ENCODE data around the gene PHYH. TPM values are rescaled to one million over a fixed set of nuclear protein-coding genes. Genes with fewer than 3 reads are reported as not detected.

The PHYH gene
- total and polyA plus RNA-seq, 5 donors = 70.7 to 138 (median 89.1) TPM

- ATAC-seq (peak; percentile 69 to 76), DNase-seq (peak; percentile 41 to 71 (median 69))
- intact Hi-C loops (cut with DNase I) = no loop called here
- Histone ChIP-seq H3K27me3 (ENCODE audit: control insufficient read depth, insufficient read depth) (no peaks in the 10 kb centered on the region), H3K4me3 (ENCODE audit: low read length) (peak overlapping the region; percentile 2), H3K4me1 (ENCODE audit: control insufficient read depth, insufficient read depth, low read length) (peaks cover 2% of the 10 kb centered on the region), H3K9me3 (ENCODE audit: control insufficient read depth, low read length) (no peaks in the 10 kb centered on the region), H3K27ac (ENCODE audit: low read length) (no peak overlapping the region)
- WGBS = 28% methylated on average over 14 of the region's 14 CpGs
Measured at GRCh38 chr10:13271552-13272163, 28.2 kb downstream of the PHYH start.

- no peak overlapping the region for H3K27ac ChIP-seq (ENCODE audit: low read length)
Measured at GRCh38 chr10:13270877-13271551, 28.9 kb downstream of the PHYH start.

GRCh38 chr10:13268841-13269240 is 31.0 kb downstream of the PHYH start:
- H3K27ac ChIP-seq (ENCODE audit: low read length) = no peak overlapping the region
- DNase-seq = no peak
- no peaks in the 10 kb centered on the region for H3K9me3 ChIP-seq (ENCODE audit: control insufficient read depth, low read length)
- no peak for ATAC-seq
- H3K4me3 ChIP-seq (ENCODE audit: low read length) = no peak overlapping the region
- H3K27me3 ChIP-seq (ENCODE audit: control insufficient read depth, insufficient read depth) = no peaks in the 10 kb centered on the region
- intact Hi-C loops (cut with DNase I) = no loop called here
- WGBS = 48% methylated on average over 3 of the region's 3 CpGs
- H3K4me1 ChIP-seq (ENCODE audit: control insufficient read depth, insufficient read depth, low read length) = peaks cover 2% of the 10 kb centered on the region

More at GRCh38 chr10:13270877-13271551, 28.9 kb downstream of the PHYH start:
- DNase-seq (no peak), ATAC-seq (peak; percentile 62 to 71)
- H3K4me3 ChIP-seq (ENCODE audit: low read length) = no peak overlapping the region
- H3K4me1 ChIP-seq (ENCODE audit: control insufficient read depth, insufficient read depth, low read length) = peaks cover 2% of the 10 kb centered on the region
- intact Hi-C loops (cut with DNase I) = no loop called here
- 79% methylated on average over 9 of the region's 9 CpGs for WGBS
- H3K9me3 ChIP-seq (ENCODE audit: control insufficient read depth, low read length) = no peaks in the 10 kb centered on the region
- H3K27me3 ChIP-seq (ENCODE audit: control insufficient read depth, insufficient read depth) = no peaks in the 10 kb centered on the region

GRCh38 chr10:13268310-13268709 is 31.6 kb downstream of the PHYH start:
- peaks cover 2% of the 10 kb centered on the region for H3K4me1 ChIP-seq (ENCODE audit: control insufficient read depth, insufficient read depth, low read length)
- no peak overlapping the region for H3K27ac ChIP-seq (ENCODE audit: low read length)
- 96% methylated on average over 4 of the region's 4 CpGs for WGBS
- DNase-seq (no peak), ATAC-seq (no peak)
- no peaks in the 10 kb centered on the region for H3K9me3 ChIP-seq (ENCODE audit: control insufficient read depth, low read length)
- no peak overlapping the region for H3K4me3 ChIP-seq (ENCODE audit: low read length)
- H3K27me3 ChIP-seq (ENCODE audit: control insufficient read depth, insufficient read depth) = no peaks in the 10 kb centered on the region
- intact Hi-C loops (cut with DNase I) = no loop called here

- H3K9me3 ChIP-seq (ENCODE audit: control insufficient read depth, low read length) = no peaks in the 10 kb centered on the region
- no peaks in the 10 kb centered on the region for H3K4me1 ChIP-seq (ENCODE audit: control insufficient read depth, insufficient read depth, low read length)
- intact Hi-C loops (cut with DNase I) = no loop called here
- H3K4me3 ChIP-seq (ENCODE audit: low read length) = no peak overlapping the region
- WGBS = 85% methylated on average over 7 of the region's 7 CpGs
- ATAC-seq = no peak
- DNase-seq = no peak
- no peaks in the 10 kb centered on the region for H3K27me3 ChIP-seq (ENCODE audit: control insufficient read depth, insufficient read depth)
- no peak overlapping the region for H3K27ac ChIP-seq (ENCODE audit: low read length)
Measured at GRCh38 chr10:13263591-13263990, 36.3 kb downstream of the PHYH start.

GRCh38 chr10:13262433-13262832 is 37.4 kb downstream of the PHYH start:
- ATAC-seq (no peak), DNase-seq (no peak)
- Histone ChIP-seq H3K27ac (ENCODE audit: low read length) (no peak overlapping the region), H3K9me3 (ENCODE audit: control insufficient read depth, low read length) (no peaks in the 10 kb centered on the region), H3K27me3 (ENCODE audit: control insufficient read depth, insufficient read depth) (no peaks in the 10 kb centered on the region), H3K4me3 (ENCODE audit: low read length) (no peak overlapping the region), H3K4me1 (ENCODE audit: control insufficient read depth, insufficient read depth, low read length) (no peaks in the 10 kb centered on the region)
- intact Hi-C loops (cut with DNase I) = no loop called here
- WGBS = 94% methylated on average over 1 of the region's 1 CpG

GRCh38 chr10:13257621-13258140 is 42.2 kb downstream of the PHYH start:
- Histone ChIP-seq H3K9me3 (ENCODE audit: control insufficient read depth, low read length) (no peaks in the 10 kb centered on the region), H3K27ac (ENCODE audit: low read length) (no peak overlapping the region), H3K4me1 (ENCODE audit: control insufficient read depth, insufficient read depth, low read length) (no peaks in the 10 kb centered on the region), H3K27me3 (ENCODE audit: control insufficient read depth, insufficient read depth) (no peaks in the 10 kb centered on the region), H3K4me3 (ENCODE audit: low read length) (no peak overlapping the region)
- intact Hi-C loops (cut with DNase I) = no loop called here
- no peak for DNase-seq
- ATAC-seq = no peak
- WGBS = 69% methylated on average over 5 of the region's 5 CpGs

- whole genome bisulfite sequencing = 90% methylated on average over 2 of the region's 2 CpGs
- DNase-seq (no peak), ATAC-seq (no peak)
- Histone ChIP-seq H3K27ac (ENCODE audit: low read length) (no peak overlapping the region), H3K4me3 (ENCODE audit: low read length) (no peak overlapping the region), H3K27me3 (ENCODE audit: control insufficient read depth, insufficient read depth) (no peaks in the 10 kb centered on the region), H3K4me1 (ENCODE audit: control insufficient read depth, insufficient read depth, low read length) (no peaks in the 10 kb centered on the region), H3K9me3 (ENCODE audit: control insufficient read depth, low read length) (no peaks in the 10 kb centered on the region)
- intact Hi-C loops (cut with DNase I) = no loop called here
Measured at GRCh38 chr10:13256627-13257026, 43.2 kb downstream of the PHYH start.

GRCh38 chr10:13253726-13254125 is 46.1 kb downstream of the PHYH start:
- Histone ChIP-seq H3K27me3 (ENCODE audit: control insufficient read depth, insufficient read depth) (no peaks in the 10 kb centered on the region), H3K9me3 (ENCODE audit: control insufficient read depth, low read length) (no peaks in the 10 kb centered on the region), H3K4me3 (ENCODE audit: low read length) (no peak overlapping the region), H3K27ac (ENCODE audit: low read length) (no peak overlapping the region), H3K4me1 (ENCODE audit: control insufficient read depth, insufficient read depth, low read length) (no peaks in the 10 kb centered on the region)
- WGBS = 86% methylated on average over 4 of the region's 4 CpGs
- DNase-seq = no peak
- intact Hi-C loops (cut with DNase I) = no loop called here
- no peak for ATAC-seq

GRCh38 chr10:13247784-13248183 is 52.1 kb downstream of the PHYH start:
- Histone ChIP-seq H3K4me1 (ENCODE audit: control insufficient read depth, insufficient read depth, low read length) (no peaks in the 10 kb centered on the region), H3K9me3 (ENCODE audit: control insufficient read depth, low read length) (no peaks in the 10 kb centered on the region), H3K4me3 (ENCODE audit: low read length) (no peak overlapping the region), H3K27me3 (ENCODE audit: control insufficient read depth, insufficient read depth) (no peaks in the 10 kb centered on the region), H3K27ac (ENCODE audit: low read length) (no peak overlapping the region)
- DNase-seq = no peak
- 90% methylated on average over 4 of the region's 4 CpGs for WGBS
- intact Hi-C loops (cut with DNase I) = no loop called here
- no peak for ATAC-seq

- Histone ChIP-seq H3K27ac (ENCODE audit: low read length) (no peak overlapping the region), H3K4me1 (ENCODE audit: control insufficient read depth, insufficient read depth, low read length) (no peaks in the 10 kb centered on the region), H3K27me3 (ENCODE audit: control insufficient read depth, insufficient read depth) (no peaks in the 10 kb centered on the region), H3K4me3 (ENCODE audit: low read length) (no peak overlapping the region), H3K9me3 (ENCODE audit: control insufficient read depth, low read length) (no peaks in the 10 kb centered on the region)
- no peak for ATAC-seq
- intact Hi-C loops (cut with DNase I) = no loop called here
- 82% methylated on average over 9 of the region's 9 CpGs for WGBS
- DNase-seq = no peak
Measured at GRCh38 chr10:13247246-13247645, 52.6 kb downstream of the PHYH start.
